Measurements from ENCODE around the gene PARD6G. TPM values are rescaled to one million over a fixed set of nuclear protein-coding genes. Genes with fewer than 3 reads are reported as not detected.
A peak's percentile ranks its signal among the peaks of the same experiment; 100 is the strongest.

PARD6G gene
- total RNA-seq, 4 donors from 2014 or later: 0.40 to 3.3 (median 1.3) TPM

DNA sequence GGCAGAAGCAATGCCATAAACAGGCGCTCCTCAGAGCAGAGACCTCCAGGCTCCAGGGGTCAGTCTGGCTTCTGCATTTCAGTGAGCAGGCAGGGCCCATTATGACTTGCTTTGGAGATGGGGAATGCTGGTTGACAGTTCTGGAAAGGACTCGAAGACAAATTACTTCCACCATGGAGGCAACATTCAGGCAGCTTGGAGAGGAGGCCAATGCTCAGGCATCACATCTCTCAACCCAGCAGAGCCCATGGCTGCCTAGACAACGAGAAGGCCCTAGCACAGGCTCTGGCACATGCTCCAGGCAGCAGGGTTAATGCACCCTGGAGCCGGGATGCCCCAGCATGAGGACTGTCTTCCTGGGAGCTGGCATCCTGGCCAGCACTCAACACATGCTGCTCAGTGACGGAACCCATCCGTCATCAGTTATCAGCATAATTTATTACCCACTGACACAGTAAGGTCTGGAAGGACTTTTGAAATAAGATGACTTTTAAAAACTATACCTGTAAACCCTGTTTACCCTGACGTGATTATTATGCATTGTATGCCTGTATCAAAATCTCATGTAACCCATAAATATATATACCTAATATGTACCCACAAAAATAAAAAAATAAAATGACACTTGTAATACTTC is 85.4 kb downstream of the PARD6G start:
- TF ChIP-seq, protein P1, sequence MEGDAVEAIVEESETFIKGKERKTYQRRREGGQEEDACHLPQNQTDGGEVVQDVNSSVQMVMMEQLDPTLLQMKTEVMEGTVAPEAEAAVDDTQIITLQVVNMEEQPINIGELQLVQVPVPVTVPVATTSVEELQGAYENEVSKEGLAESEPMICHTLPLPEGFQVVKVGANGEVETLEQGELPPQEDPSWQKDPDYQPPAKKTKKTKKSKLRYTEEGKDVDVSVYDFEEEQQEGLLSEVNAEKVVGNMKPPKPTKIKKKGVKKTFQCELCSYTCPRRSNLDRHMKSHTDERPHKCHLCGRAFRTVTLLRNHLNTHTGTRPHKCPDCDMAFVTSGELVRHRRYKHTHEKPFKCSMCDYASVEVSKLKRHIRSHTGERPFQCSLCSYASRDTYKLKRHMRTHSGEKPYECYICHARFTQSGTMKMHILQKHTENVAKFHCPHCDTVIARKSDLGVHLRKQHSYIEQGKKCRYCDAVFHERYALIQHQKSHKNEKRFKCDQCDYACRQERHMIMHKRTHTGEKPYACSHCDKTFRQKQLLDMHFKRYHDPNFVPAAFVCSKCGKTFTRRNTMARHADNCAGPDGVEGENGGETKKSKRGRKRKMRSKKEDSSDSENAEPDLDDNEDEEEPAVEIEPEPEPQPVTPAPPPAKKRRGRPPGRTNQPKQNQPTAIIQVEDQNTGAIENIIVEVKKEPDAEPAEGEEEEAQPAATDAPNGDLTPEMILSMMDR (IDR thresholded peaks at IDR 0.05): no peak
- TF ChIP-seq EP300 (IDR thresholded peaks at IDR 0.05; ENCODE audit: low read depth) (no peak), POLR2A (IDR thresholded peaks at IDR 0.05) (no peak), POLR2AphosphoS5 (IDR thresholded peaks at IDR 0.05) (no peak)
- in situ Hi-C loops (cut with MboI; ENCODE audit: low pct_ligation_motif_present in 1 of 4, low pct_unique_long_range_greater_than_20kb in 1 of 4, low sequenced_read_pairs in 3 of 4) (no loop called here), intact Hi-C loops (cut with DNase I; ENCODE audit: low total_unique reads) (no loop called here)
- no peaks in the 10 kb centered on the region for H3K4me1 ChIP-seq
- WGBS, 2 donors (ENCODE audit: low coverage in 1 of 2): 78 to 90% methylated on average over 2 to 7 of the region's 7 CpGs
- H3K27me3 ChIP-seq: no peaks in the 10 kb centered on the region
- H3K27ac ChIP-seq: no peak overlapping the region
- DNase-seq: no peak
- no peaks in the 10 kb centered on the region for H3K9me3 ChIP-seq
- no peak overlapping the region for H3K4me3 ChIP-seq
- no peaks in the 10 kb centered on the region for H3K36me3 ChIP-seq

GRCh38 chr18:80159713-80160636 is 87.3 kb downstream of the PARD6G start:
- in situ Hi-C loops (cut with MboI; ENCODE audit: low pct_ligation_motif_present in 1 of 4, low pct_unique_long_range_greater_than_20kb in 1 of 4, low sequenced_read_pairs in 3 of 4) (no loop called here), intact Hi-C loops (cut with DNase I; ENCODE audit: low total_unique reads) (no loop called here)
- no peak overlapping the region for H3K27ac ChIP-seq
- H3K36me3 ChIP-seq: no peaks in the 10 kb centered on the region
- H3K9me3 ChIP-seq: no peaks in the 10 kb centered on the region
- no peak for TF ChIP-seq POLR2A (IDR thresholded peaks at IDR 0.05)
- TF ChIP-seq, protein P1 (IDR thresholded peaks at IDR 0.05): peak in 4 of 5 experiments; percentile 10 to 40 (median 34)
- H3K4me1 ChIP-seq: no peaks in the 10 kb centered on the region
- WGBS, 2 donors (ENCODE audit: low coverage in 1 of 2): 78 to 89% methylated on average over 5 to 106 of the region's 109 CpGs
- H3K4me3 ChIP-seq: peak overlapping the region in 1 of 4 donors; percentile 17
- H3K27me3 ChIP-seq: no peaks in the 10 kb centered on the region
- no peak for DNase-seq

- in situ Hi-C loops (cut with MboI; ENCODE audit: low pct_ligation_motif_present in 1 of 4, low pct_unique_long_range_greater_than_20kb in 1 of 4, low sequenced_read_pairs in 3 of 4) (no loop called here), intact Hi-C loops (cut with DNase I; ENCODE audit: low total_unique reads) (no loop called here)
- no peak overlapping the region for H3K27ac ChIP-seq
- no peak overlapping the region for H3K4me3 ChIP-seq
- H3K27me3 ChIP-seq: no peaks in the 10 kb centered on the region
- no peaks in the 10 kb centered on the region for H3K36me3 ChIP-seq
- 67 to 69% methylated on average over 2 to 5 of the region's 5 CpGs for WGBS, 2 donors (ENCODE audit: low coverage in 1 of 2)
- no peaks in the 10 kb centered on the region for H3K9me3 ChIP-seq
- DNase-seq: no peak
- TF ChIP-seq POLR2A (IDR thresholded peaks at IDR 0.05) (no peak), EP300 (IDR thresholded peaks at IDR 0.05; ENCODE audit: low read depth) (no peak), POLR2AphosphoS5 (IDR thresholded peaks at IDR 0.05) (no peak)
- TF ChIP-seq, protein P1 (IDR thresholded peaks at IDR 0.05): no peak
- no peaks in the 10 kb centered on the region for H3K4me1 ChIP-seq
Measured at GRCh38 chr18:80158365-80158764, 88.9 kb downstream of the PARD6G start.

DNA sequence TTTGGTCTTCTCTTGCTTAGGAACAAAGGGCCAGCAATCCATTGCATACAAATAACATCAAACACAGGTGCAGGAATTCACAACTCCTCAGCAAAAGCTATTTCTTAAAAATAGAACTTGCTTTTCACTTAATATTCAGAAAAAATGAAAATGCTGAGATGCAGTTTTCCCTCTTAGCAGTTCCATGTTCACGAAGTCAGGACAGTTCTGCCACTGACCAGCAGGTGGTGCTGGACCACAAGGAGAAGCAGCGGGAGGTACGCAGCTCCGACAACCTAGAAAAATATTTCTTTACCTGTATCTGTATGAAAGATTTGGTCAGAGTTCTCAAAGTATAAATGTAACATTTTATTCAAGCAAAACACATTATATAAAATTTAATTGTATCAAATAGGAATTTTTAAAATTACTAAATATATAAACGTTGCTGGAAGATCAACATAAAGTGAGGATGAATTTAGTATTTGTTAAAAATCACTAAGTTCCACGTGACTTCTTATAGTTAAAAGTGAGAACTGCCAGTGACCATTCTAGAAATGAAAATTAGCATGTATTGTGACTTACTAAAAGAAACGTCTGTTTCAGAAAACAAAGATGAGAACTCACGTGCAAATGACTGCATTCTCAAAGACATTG is 89.5 kb downstream of the PARD6G start:
- intact Hi-C loops (cut with DNase I; ENCODE audit: low total_unique reads): no loop called here
- Histone ChIP-seq H3K27ac (no peak overlapping the region), H3K4me3 (no peak overlapping the region), H3K27me3 (no peaks in the 10 kb centered on the region), H3K4me1 (no peaks in the 10 kb centered on the region), H3K9me3 (no peaks in the 10 kb centered on the region), H3K36me3 (no peaks in the 10 kb centered on the region)
- TF ChIP-seq, protein P1 (IDR thresholded peaks at IDR 0.05): peak; percentile 85 to 98 (median 94)
- no peak for TF ChIP-seq POLR2A (IDR thresholded peaks at IDR 0.05)
- peak; percentile 81 for DNase-seq
- 29 to 37% methylated on average over 8 of the region's 8 CpGs for WGBS, 2 donors (ENCODE audit: low coverage in 1 of 2)
- in situ Hi-C loops (cut with MboI; ENCODE audit: low pct_ligation_motif_present in 1 of 4, low pct_unique_long_range_greater_than_20kb in 1 of 4, low sequenced_read_pairs in 3 of 4): no loop called here
